Sigmoid colon (tissue), 7 donors: ENCODE data around the gene NLN. TPM values are rescaled to one million over a fixed set of nuclear protein-coding genes. Genes with fewer than 3 reads are reported as not detected.

Source experiments
- DNase-seq: peaks from one replicate; pipeline ENCODE4 v3.0.0-alpha.2; 2019
- H3K27ac ChIP-seq, 4 donors: fragments of 200-600 bp; sonication (generic); one replicate each; pipeline ENCODE4 v1.5.1; 2016 to 2019; ENCODE audit warnings: mild to moderate bottlenecking in 1 of 4
- H3K27me3 ChIP-seq, 3 donors: fragments of 200-600 bp; sonication (generic); one replicate each; pipeline ENCODE4 v1.5.1; 2019; ENCODE audit warnings: mild to moderate bottlenecking in 1 of 3
- H3K36me3 ChIP-seq, 4 donors: fragments of 200-600 bp; sonication (generic); one replicate each; pipeline ENCODE4 v1.5.1; 2016 to 2019
- H3K4me1 ChIP-seq, 4 donors: fragments of 200-600 bp; sonication (generic); one replicate each; pipeline ENCODE4 v1.5.1; 2017 to 2019
- H3K4me3 ChIP-seq, 4 donors: fragments of 200-600 bp; sonication (generic); one replicate each; pipeline ENCODE4 v1.5.1; 2017 to 2019; ENCODE audit warnings: mild to moderate bottlenecking in 2 of 4, moderate library complexity in 1 of 4
- H3K9me3 ChIP-seq, 4 donors: fragments of 200-600 bp in 3 of 4; sonication (generic) in 3 of 4; one replicate each; pipeline versions ENCODE4 v1.5.1 to v1.6.1; 2013 to 2019
- CTCF ChIP-seq, 4 experiments: fragments of 450-650 bp in 3 of 4; fragments of 200-600 bp in 1 of 4; IDR thresholded peaks; one replicate each; pipeline ENCODE4 v1.5.1; 2016 to 2019; ENCODE audit warnings: antibody characterized with exemption in 4 of 4, mild to moderate bottlenecking in 3 of 4, moderate library complexity in 2 of 4
- EP300 ChIP-seq, 4 donors: sonication (generic); formaldehyde crosslinking; IDR thresholded peaks; one replicate each; pipeline ENCODE4 v1.6.1; 2017; ENCODE audit warnings: antibody characterized with exemption in 4 of 4
- POLR2A ChIP-seq, 2 donors: fragments of 450-650 bp; IDR thresholded peaks; one replicate each; pipeline ENCODE4 v1.6.1; 2016; ENCODE audit warnings: antibody characterized with exemption in 2 of 2, mild to moderate bottlenecking in 2 of 2, moderate library complexity in 2 of 2
- POLR2AphosphoS5 ChIP-seq, 4 donors: sonication (generic); formaldehyde crosslinking; IDR thresholded peaks; one replicate each; pipeline ENCODE4 v1.6.1; 2017; ENCODE audit warnings: antibody characterized with exemption in 4 of 4
- WGBS, 2 donors: extraction: QIAGEN DNeasy Blood & Tissue Kit; methylation state at CpG; one replicate each; pipeline ENCODE4 v1.1.7; 2013; 5-methylcytosine and 5-hydroxymethylcytosine counted together
- intact Hi-C: fragments of 100-400 bp; cut with DNase I; formaldehyde crosslinking; loops from one replicate; pipeline ENCODE4 v1.15.1; 2023
- polyA plus RNA-seq, 3 donors: library from polyadenylated mRNA; stranded (reverse); fragments of 200-250 nt; gene quantifications; one replicate each; pipeline ENCODE4 v1.2.3, GENCODE V29; 2013
- total RNA-seq, 4 donors: library from RNA; depleted of rRNA; stranded (reverse); fragments of >200 nt; gene quantifications; one replicate each; pipeline ENCODE4 v1.1.0, GENCODE V29; 2016
- donor health status: healthy with polysubstance abuse.
- donor health status: Bipolar disorder and iron deficiency.
- donor health status: healthy.

The NLN gene
- total and polyA plus RNA-seq, 7 donors = 4.8 to 43.7 (median 7.8) TPM

- intact Hi-C loops = no loop called here
- H3K9me3 ChIP-seq = no peaks in the 10 kb centered on the region
Measured at GRCh38 chr5:65718576-65719310, 3.3 kb upstream of the NLN start.

DNA sequence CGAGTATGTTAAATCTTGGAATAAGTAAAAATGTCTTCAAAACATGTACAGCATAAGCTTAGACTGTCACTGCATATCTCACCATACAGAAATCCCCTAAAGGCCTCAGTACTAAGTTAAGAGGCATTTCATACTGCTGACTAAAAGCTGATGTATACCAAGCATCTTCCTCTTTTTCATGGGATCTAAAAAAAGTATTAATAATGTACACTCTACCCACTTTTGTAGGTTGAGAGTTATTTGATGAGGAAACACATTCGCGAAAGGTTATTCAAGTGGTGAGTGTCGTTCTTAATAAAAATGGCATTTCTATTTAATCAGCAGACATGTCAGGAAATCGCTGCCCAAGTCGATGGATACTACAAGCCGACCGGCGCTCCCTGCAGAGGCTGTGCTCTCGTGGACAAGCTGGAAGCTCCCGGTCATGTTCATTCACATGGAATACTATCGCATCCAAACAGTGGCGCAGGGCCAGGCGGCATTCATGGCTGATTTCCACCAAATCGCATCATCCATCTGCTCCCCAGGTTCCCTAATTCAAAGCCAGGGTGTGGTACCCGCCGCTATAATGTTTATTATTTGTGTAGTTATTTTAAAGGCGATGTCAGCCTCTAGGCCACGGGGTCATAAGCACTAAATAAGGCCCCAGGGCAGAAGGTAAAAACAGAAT is 820 bp upstream of the NLN start:
- Histone ChIP-seq H3K27me3 (no peaks in the 10 kb centered on the region), H3K36me3 (peaks cover 0 to 6% (median 0%) of the 10 kb centered on the region in 4 donors), H3K9me3 (no peaks in the 10 kb centered on the region), H3K4me3 (peak overlapping the region; percentile 84 to 98 (median 94)), H3K27ac (peak overlapping the region; percentile 69 to 87 (median 80)), H3K4me1 (peaks cover 0 to 25% (median 4%) of the 10 kb centered on the region in 4 donors)
- DNase-seq = peak; percentile 83
- intact Hi-C loops = loop anchor here (5.0 kb wide), 1 partner anchor 206 kb away; the partner anchor contains the start of gene ERBIN
- TF ChIP-seq POLR2AphosphoS5 (IDR thresholded peaks at IDR 0.05) (no peak), POLR2A (IDR thresholded peaks at IDR 0.05) (no peak), CTCF (IDR thresholded peaks at IDR 0.05) (no peak), EP300 (IDR thresholded peaks at IDR 0.05) (no peak)
- 4 to 5% methylated on average over 19 of the region's 19 CpGs for WGBS, 2 donors

More at GRCh38 chr5:65718576-65719310, 3.3 kb upstream of the NLN start:
- no peak for TF ChIP-seq CTCF (IDR thresholded peaks at IDR 0.05)
- TF ChIP-seq POLR2A (IDR thresholded peaks at IDR 0.05) = no peak
- TF ChIP-seq EP300 (IDR thresholded peaks at IDR 0.05) = no peak
- TF ChIP-seq POLR2AphosphoS5 (IDR thresholded peaks at IDR 0.05) = no peak
- no peak for DNase-seq
- Histone ChIP-seq H3K27me3 (no peaks in the 10 kb centered on the region), H3K27ac (no peak overlapping the region), H3K4me3 (no peak overlapping the region), H3K4me1 (peaks cover 0 to 15% (median 4%) of the 10 kb centered on the region in 4 donors), H3K36me3 (peaks cover 0 to 6% (median 0%) of the 10 kb centered on the region in 4 donors)

DNA sequence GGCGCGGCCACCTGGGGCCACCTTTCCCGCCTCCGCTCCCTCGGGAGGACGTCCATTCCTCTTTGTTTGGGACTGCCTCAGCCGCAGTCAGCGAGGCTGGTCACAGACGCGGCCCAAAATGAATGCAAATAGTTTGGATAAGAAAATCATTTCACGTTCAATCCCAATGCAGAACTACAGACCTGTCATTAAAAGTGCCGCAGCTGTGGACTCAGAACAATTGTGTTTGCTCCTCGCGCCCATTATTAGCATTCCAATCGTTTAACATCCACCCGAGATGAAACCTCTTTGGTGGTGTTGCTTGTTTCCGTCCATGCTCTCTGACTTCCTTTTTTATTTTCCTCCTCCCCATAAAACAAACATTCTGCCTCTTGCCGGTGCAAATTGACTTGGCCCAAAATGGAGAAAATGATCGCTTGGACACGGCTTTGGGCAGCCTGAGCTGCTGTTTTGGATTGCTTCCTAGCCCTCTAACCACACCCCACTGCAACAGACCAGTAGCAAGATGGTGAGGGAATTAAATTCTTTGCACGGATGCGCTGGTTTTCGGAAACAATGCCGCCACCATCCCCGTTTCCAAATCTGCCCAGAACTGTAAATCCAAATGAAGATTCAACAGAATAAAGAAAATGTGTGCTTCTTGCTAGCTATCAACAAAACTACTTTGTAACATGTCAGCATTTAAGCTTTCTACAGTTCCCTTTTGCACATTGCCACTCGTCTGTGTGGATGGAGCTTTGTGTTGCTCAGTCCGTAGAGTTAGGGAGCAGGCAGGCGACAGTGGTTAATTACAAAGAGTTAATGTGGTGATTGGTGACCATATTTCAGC is 784 bp downstream of the NLN start:
- TF ChIP-seq POLR2A (IDR thresholded peaks at IDR 0.05) (no peak), POLR2AphosphoS5 (IDR thresholded peaks at IDR 0.05) (no peak), EP300 (IDR thresholded peaks at IDR 0.05) (no peak), CTCF (IDR thresholded peaks at IDR 0.05) (no peak)
- no peaks in the 10 kb centered on the region for H3K9me3 ChIP-seq
- no peaks in the 10 kb centered on the region for H3K27me3 ChIP-seq
- 7 to 8% methylated on average over 28 of the region's 28 CpGs for WGBS, 2 donors
- no peak for DNase-seq
- peak overlapping the region; percentile 69 to 87 (median 80) for H3K27ac ChIP-seq
- H3K36me3 ChIP-seq = no peaks in the 10 kb centered on the region
- H3K4me1 ChIP-seq = peaks cover 0 to 25% (median 4%) of the 10 kb centered on the region in 4 donors
- H3K4me3 ChIP-seq = peak overlapping the region; percentile 84 to 98 (median 94)
- intact Hi-C loops = loop anchor here (1.0 to 5.0 kb wide), 2 partner anchors 205 to 422 kb away; partner anchors contain the start of genes ERBIN and SREK1

- WGBS, 2 donors = 87 to 89% methylated on average over 7 of the region's 7 CpGs
- DNase-seq = no peak
- Histone ChIP-seq H3K9me3 (no peaks in the 10 kb centered on the region), H3K27me3 (no peaks in the 10 kb centered on the region), H3K36me3 (no peaks in the 10 kb centered on the region), H3K4me3 (no peak overlapping the region), H3K27ac (no peak overlapping the region), H3K4me1 (peaks cover 0 to 11% (median 0%) of the 10 kb centered on the region in 4 donors)
- TF ChIP-seq EP300 (IDR thresholded peaks at IDR 0.05) = no peak
- TF ChIP-seq POLR2AphosphoS5 (IDR thresholded peaks at IDR 0.05) = no peak
- no peak for TF ChIP-seq POLR2A (IDR thresholded peaks at IDR 0.05)
- no peak for TF ChIP-seq CTCF (IDR thresholded peaks at IDR 0.05)
- intact Hi-C loops = no loop called here
Measured at GRCh38 chr5:65727491-65728156, 5.6 kb downstream of the NLN start.
